Measurements from ENCODE around the gene NAP1L3. TPM values are rescaled to one million over a fixed set of nuclear protein-coding genes. Genes with fewer than 3 reads are reported as not detected.

NAP1L3 gene, protein sequence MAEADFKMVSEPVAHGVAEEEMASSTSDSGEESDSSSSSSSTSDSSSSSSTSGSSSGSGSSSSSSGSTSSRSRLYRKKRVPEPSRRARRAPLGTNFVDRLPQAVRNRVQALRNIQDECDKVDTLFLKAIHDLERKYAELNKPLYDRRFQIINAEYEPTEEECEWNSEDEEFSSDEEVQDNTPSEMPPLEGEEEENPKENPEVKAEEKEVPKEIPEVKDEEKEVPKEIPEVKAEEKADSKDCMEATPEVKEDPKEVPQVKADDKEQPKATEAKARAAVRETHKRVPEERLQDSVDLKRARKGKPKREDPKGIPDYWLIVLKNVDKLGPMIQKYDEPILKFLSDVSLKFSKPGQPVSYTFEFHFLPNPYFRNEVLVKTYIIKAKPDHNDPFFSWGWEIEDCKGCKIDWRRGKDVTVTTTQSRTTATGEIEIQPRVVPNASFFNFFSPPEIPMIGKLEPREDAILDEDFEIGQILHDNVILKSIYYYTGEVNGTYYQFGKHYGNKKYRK
- total RNA-seq, result 1 to 10 TPM; 2.1 to 2.7 TPM

GRCh38 chrX:93673056-93673868, at the start of gene NAP1L3:
NAP1L3 (minus strand) TSS chrX:93673578; CDS start chrX:93673304, 274 bp downstream.
- POLR2A ChIA-PET, result no interaction called here
- H3K4me3 Mint-ChIP-seq, result peak within 1 kb of the TSS; percentile 89
- ATAC-seq (ENCODE audit: low read depth) (peak; percentile 87), DNase-seq (peak; percentile 59)
- H3K27me3 Mint-ChIP-seq, result peaks cover 3% of the 10 kb centered on the region
- peaks cover 4% of the 10 kb centered on the region for H3K4me1 Mint-ChIP-seq
- no peaks in the 10 kb centered on the region for H3K36me3 Mint-ChIP-seq
- peak within 1 kb of the TSS; percentile 82 for H3K27ac Mint-ChIP-seq
- H3K9me3 Mint-ChIP-seq, result no peaks in the 10 kb centered on the region

DNA sequence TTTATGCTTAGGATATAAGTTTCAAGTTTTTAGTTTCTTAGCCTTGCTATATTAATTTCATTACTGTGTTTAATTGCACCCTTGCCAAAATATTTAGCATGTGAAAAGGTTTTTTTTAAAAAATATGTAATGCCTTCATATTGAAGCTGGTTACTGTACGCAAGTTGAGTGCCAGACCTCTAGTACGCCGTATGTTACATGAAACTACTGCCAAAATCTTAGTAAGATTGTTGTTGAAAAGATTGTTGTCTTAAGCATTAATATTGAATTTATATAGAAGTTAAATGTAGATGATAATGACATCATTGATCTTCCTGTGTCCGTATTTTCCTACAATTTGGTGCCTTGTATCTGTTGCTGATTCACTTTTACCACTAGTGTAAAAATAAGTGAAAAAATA, 37.7 kb upstream of the NAP1L3 start:
- ATAC-seq (ENCODE audit: low read depth), result no peak
- no peak for DNase-seq
- Mint-ChIP-seq H3K27ac (no peak overlapping the region), H3K9me3 (no peaks in the 10 kb centered on the region), H3K4me1 (no peaks in the 10 kb centered on the region), H3K4me3 (no peak overlapping the region), H3K27me3 (no peaks in the 10 kb centered on the region), H3K36me3 (no peaks in the 10 kb centered on the region)
- POLR2A ChIA-PET, result no interaction called here

GRCh38 chrX:93703701-93704100, 30.3 kb upstream of the NAP1L3 start:
- DNase-seq, result no peak
- peaks cover 2% of the 10 kb centered on the region for H3K27me3 Mint-ChIP-seq
- no peak overlapping the region for H3K27ac Mint-ChIP-seq
- no peak for ATAC-seq (ENCODE audit: low read depth)
- POLR2A ChIA-PET, result no interaction called here
- no peaks in the 10 kb centered on the region for H3K4me1 Mint-ChIP-seq
- no peaks in the 10 kb centered on the region for H3K36me3 Mint-ChIP-seq
- H3K9me3 Mint-ChIP-seq, result no peaks in the 10 kb centered on the region
- H3K4me3 Mint-ChIP-seq, result no peak overlapping the region

GRCh38 chrX:93695981-93696380, 22.6 kb upstream of the NAP1L3 start:
- Mint-ChIP-seq H3K36me3 (no peaks in the 10 kb centered on the region), H3K9me3 (no peaks in the 10 kb centered on the region), H3K4me3 (no peak overlapping the region), H3K27me3 (peaks cover 2% of the 10 kb centered on the region), H3K27ac (no peak overlapping the region), H3K4me1 (no peaks in the 10 kb centered on the region)
- no peak for DNase-seq
- POLR2A ChIA-PET, result no interaction called here
- no peak for ATAC-seq (ENCODE audit: low read depth)

DNA sequence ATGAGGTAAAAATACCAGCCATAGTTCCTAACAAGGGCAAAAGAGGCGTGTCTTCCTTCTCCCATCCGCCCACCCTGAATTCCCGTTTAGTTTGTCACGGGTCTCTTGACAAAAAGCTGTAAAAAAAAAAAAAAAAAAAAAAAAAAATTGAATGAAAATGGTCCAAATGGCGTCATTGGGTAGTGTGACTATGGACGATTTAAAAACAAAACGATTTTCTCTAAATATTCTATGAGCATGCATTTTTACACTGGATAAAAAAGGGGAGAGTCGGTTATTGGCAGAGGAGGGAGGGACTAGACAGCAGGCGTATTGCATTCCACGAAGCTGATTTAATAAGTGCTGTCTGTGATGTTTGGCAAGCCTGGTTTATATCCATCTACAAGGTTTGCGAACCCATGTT, 492 bp upstream of the NAP1L3 start, which contains the start of gene FAM133A:
Gene FAM133A, plus strand, starts transcription at position 338 of the 403 bp plus-strand sequence. CDS start 35,214 bp downstream, outside the sequence.
- POLR2A ChIA-PET, result no interaction called here
- ATAC-seq (ENCODE audit: low read depth) (no peak), DNase-seq (no peak)
- Mint-ChIP-seq H3K27ac (peak within 1 kb of the TSS; percentile 82), H3K36me3 (no peaks in the 10 kb centered on the region), H3K9me3 (no peaks in the 10 kb centered on the region), H3K27me3 (peaks cover 3% of the 10 kb centered on the region), H3K4me3 (peak within 1 kb of the TSS; percentile 89), H3K4me1 (peaks cover 4% of the 10 kb centered on the region)

DNA sequence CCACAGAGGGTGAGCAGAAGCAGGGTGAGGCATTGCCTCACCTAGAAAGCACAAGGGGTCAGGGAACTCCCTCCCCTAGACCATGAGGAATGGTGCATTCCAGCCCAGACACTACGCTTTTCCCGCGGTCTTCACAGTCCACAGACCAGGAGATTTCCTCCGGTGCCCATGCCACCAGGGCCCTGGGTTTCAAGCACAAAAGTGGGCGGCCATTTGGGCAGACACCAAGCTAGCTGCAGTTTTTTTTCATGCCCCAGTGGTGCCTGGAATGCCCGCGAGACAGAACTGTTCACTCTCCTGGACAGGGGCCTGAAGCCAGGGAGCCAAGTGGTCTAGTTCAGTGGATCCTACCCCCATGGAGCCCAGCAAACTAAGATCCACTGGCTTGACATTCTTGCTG, 12.8 kb downstream of the NAP1L3 start:
- no peaks in the 10 kb centered on the region for H3K9me3 Mint-ChIP-seq
- no peak for DNase-seq
- no peaks in the 10 kb centered on the region for H3K4me1 Mint-ChIP-seq
- H3K36me3 Mint-ChIP-seq, result no peaks in the 10 kb centered on the region
- POLR2A ChIA-PET, result no interaction called here
- H3K27me3 Mint-ChIP-seq, result peaks cover 2% of the 10 kb centered on the region
- no peak overlapping the region for H3K4me3 Mint-ChIP-seq
- no peak for ATAC-seq (ENCODE audit: low read depth)
- H3K27ac Mint-ChIP-seq, result no peak overlapping the region

GRCh38 chrX:93649381-93649780, 24.0 kb downstream of the NAP1L3 start:
- Mint-ChIP-seq H3K4me1 (no peaks in the 10 kb centered on the region), H3K27ac (no peak overlapping the region), H3K36me3 (no peaks in the 10 kb centered on the region), H3K27me3 (no peaks in the 10 kb centered on the region), H3K4me3 (no peak overlapping the region), H3K9me3 (peaks cover 2% of the 10 kb centered on the region)
- POLR2A ChIA-PET, result no interaction called here
- DNase-seq (no peak), ATAC-seq (ENCODE audit: low read depth) (no peak)

DNA sequence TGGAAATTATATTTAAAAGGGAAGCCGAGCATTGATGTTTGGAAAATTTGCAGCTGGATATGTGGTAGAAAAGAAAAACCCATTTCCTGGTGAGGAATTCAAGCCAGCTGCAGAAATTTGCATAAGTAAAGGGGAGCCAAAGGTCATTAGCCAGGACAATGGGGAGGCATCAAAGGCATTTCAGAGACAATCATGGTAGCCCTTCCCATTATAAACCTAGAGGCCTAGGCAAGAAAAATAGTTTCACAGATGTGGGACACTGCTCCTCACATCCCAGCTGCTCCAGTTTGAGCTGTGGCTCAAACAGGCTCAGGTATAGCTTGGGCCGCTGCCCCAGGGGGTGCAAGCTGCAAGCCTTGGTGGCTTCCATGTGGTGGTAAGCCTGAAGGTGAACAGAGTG, 35.8 kb downstream of the NAP1L3 start:
- POLR2A ChIA-PET, result no interaction called here
- no peak overlapping the region for H3K27ac Mint-ChIP-seq
- no peaks in the 10 kb centered on the region for H3K27me3 Mint-ChIP-seq
- H3K9me3 Mint-ChIP-seq, result no peaks in the 10 kb centered on the region
- no peaks in the 10 kb centered on the region for H3K36me3 Mint-ChIP-seq
- H3K4me1 Mint-ChIP-seq, result no peaks in the 10 kb centered on the region
- DNase-seq (no peak), ATAC-seq (ENCODE audit: low read depth) (no peak)
- no peak overlapping the region for H3K4me3 Mint-ChIP-seq

Other genes with a start within 250 kb of the NAP1L3 start
- not detected for gene FAM133A, start 628 bp upstream of the NAP1L3 start, total RNA-seq